NCI-H1092 treated with DMSO at 0.1 percent for 48 hours (cell line): ENCODE measurements around the gene TAS2R41.

Experiments used
- DNase-seq: peaks from one replicate; lab custom pipeline; 2025; lab: John Stamatoyannopoulos, UW

The TAS2R41 gene

GRCh38 chr7:143493751-143494150, 16.1 kb downstream of the TAS2R41 start:
- no peak for DNase-seq

- no peak for DNase-seq
These were observed 16.9 kb downstream of the TAS2R41 start for GRCh38 chr7:143494622-143495021.

GRCh38 chr7:143495851-143496250, 18.2 kb downstream of the TAS2R41 start:
- no peak for DNase-seq

GRCh38 chr7:143496263-143496662, 18.6 kb downstream of the TAS2R41 start:
- no peak for DNase-seq

- no peak for DNase-seq
These were observed 19.5 kb downstream of the TAS2R41 start for GRCh38 chr7:143497008-143497795.

GRCh38 chr7:143499246-143499645, 21.6 kb downstream of the TAS2R41 start:
- DNase-seq: no peak

GRCh38 chr7:143499743-143500348, 22.2 kb downstream of the TAS2R41 start:
- DNase-seq: no peak

- DNase-seq: no peak
These were observed 25.6 kb downstream of the TAS2R41 start for GRCh38 chr7:143503261-143503660.

- no peak for DNase-seq
These were observed 26.7 kb downstream of the TAS2R41 start for GRCh38 chr7:143504215-143504936.

GRCh38 chr7:143504937-143505297, 27.2 kb downstream of the TAS2R41 start:
- no peak for DNase-seq

GRCh38 chr7:143505838-143506237, 28.2 kb downstream of the TAS2R41 start:
- DNase-seq: no peak

- DNase-seq: no peak
These were observed 29.4 kb downstream of the TAS2R41 start for GRCh38 chr7:143507094-143507518.

- DNase-seq: no peak
These were observed 29.9 kb downstream of the TAS2R41 start for GRCh38 chr7:143507534-143508055.

- DNase-seq: no peak
These were observed 33.4 kb downstream of the TAS2R41 start for GRCh38 chr7:143510854-143511592.

- DNase-seq: no peak
These were observed 33.9 kb downstream of the TAS2R41 start for GRCh38 chr7:143511593-143512047.

- no peak for DNase-seq
These were observed 35.0 kb downstream of the TAS2R41 start for GRCh38 chr7:143512488-143513340.

GRCh38 chr7:143514487-143514886, 36.8 kb downstream of the TAS2R41 start:
- DNase-seq: no peak

GRCh38 chr7:143514995-143515735, 37.5 kb downstream of the TAS2R41 start:
- no peak for DNase-seq

GRCh38 chr7:143516981-143517380, 39.3 kb downstream of the TAS2R41 start:
- no peak for DNase-seq

GRCh38 chr7:143518521-143518920, 40.8 kb downstream of the TAS2R41 start:
- DNase-seq: no peak
